GM23248 (cell line): ENCODE measurements around the gene PSMD6. TPM values are rescaled to one million over a fixed set of nuclear protein-coding genes. Genes with fewer than 3 reads are reported as not detected.

Source experiments
- DNase-seq: peaks from one replicate; pipeline ENCODE4 v3.0.0-alpha.2; 2015
- H2AFZ ChIP-seq: fragments of 200-600 bp; sonication (generic); 2 replicates; pipeline ENCODE4 v1.6.1; 2016; ENCODE audit warnings: antibody characterized with exemption
- H3F3A ChIP-seq: fragments of 200-600 bp; sonication (generic); 2 replicates; pipeline ENCODE4 v1.6.1; 2016; ENCODE audit warnings: mild to moderate bottlenecking, antibody characterized with exemption, mixed run types; ENCODE audit not compliant: insufficient read depth
- H3K27ac ChIP-seq: fragments of 200-600 bp; sonication (generic); 2 replicates; pipeline ENCODE4 v1.5.1; 2016; ENCODE audit warnings: mild to moderate bottlenecking
- H3K27me3 ChIP-seq: fragments of 200-600 bp; sonication (generic); replicated peaks from 2 replicates; pipeline ENCODE4 v1.6.1; 2016; ENCODE audit warnings: mild to moderate bottlenecking; ENCODE audit not compliant: insufficient read depth
- H3K36me3 ChIP-seq: fragments of 200-600 bp; sonication (generic); 2 replicates; pipeline ENCODE4 v1.6.1; 2016; ENCODE audit warnings: low read depth, mild to moderate bottlenecking
- H3K4me1 ChIP-seq: fragments of 200-600 bp; sonication (generic); 2 replicates; pipeline ENCODE4 v1.6.1; 2016; ENCODE audit warnings: mild to moderate bottlenecking; ENCODE audit not compliant: insufficient read depth
- H3K4me2 ChIP-seq: fragments of 200-600 bp; sonication (generic); one replicate; pipeline ENCODE4 v1.6.1; 2016; ENCODE audit warnings: mild to moderate bottlenecking; ENCODE audit not compliant: unreplicated experiment
- H3K4me3 ChIP-seq: fragments of 200-600 bp; sonication (generic); 2 replicates; pipeline ENCODE4 v1.5.1; 2016; ENCODE audit warnings: mild to moderate bottlenecking
- H3K79me2 ChIP-seq: fragments of 200-600 bp; sonication (generic); 2 replicates; pipeline ENCODE4 v1.6.1; 2016; ENCODE audit warnings: mild to moderate bottlenecking; ENCODE audit not compliant: insufficient read depth
- H3K9ac ChIP-seq: fragments of 200-600 bp; sonication (generic); 2 replicates; pipeline ENCODE4 v1.6.1; 2016; ENCODE audit warnings: mild to moderate bottlenecking
- H3K9me2 ChIP-seq: fragments of 200-600 bp; sonication (generic); 2 replicates; pipeline ENCODE4 v1.6.1; 2016; ENCODE audit warnings: mixed run types, mild to moderate bottlenecking, moderate library complexity; ENCODE audit not compliant: insufficient read depth
- H3K9me3 ChIP-seq: fragments of 200-600 bp; sonication (generic); one replicate; pipeline ENCODE4 v1.6.1; 2017; ENCODE audit warnings: low read depth
- H4K20me1 ChIP-seq: fragments of 200-600 bp; sonication (generic); 2 replicates; pipeline ENCODE4 v1.6.0; 2016; ENCODE audit not compliant: insufficient read depth
- EZH2 ChIP-seq: fragments of 200-600 bp; sonication (generic); IDR thresholded peaks from 2 replicates; pipeline ENCODE4 v1.6.1; 2018; ENCODE audit warnings: antibody characterized with exemption, mild to moderate bottlenecking; ENCODE audit not compliant: insufficient read depth, poor library complexity, severe bottlenecking
- EZH2phosphoT487 ChIP-seq: fragments of 200-600 bp; sonication (generic); IDR thresholded peaks from 2 replicates; pipeline ENCODE4 v1.6.1; 2018; ENCODE audit warnings: antibody characterized with exemption, moderate library complexity, mild to moderate bottlenecking, low read depth; ENCODE audit not compliant: insufficient read depth
- WGBS, 2 experiments: methylation state at CpG; one replicate each; pipeline ENCODE4 v1.1.6; 2015 to 2017; ENCODE audit warnings: low lambda C conversion rate in 2 of 2, low coverage in 1 of 2; ENCODE audit errors: missing lambda C conversion rate in 2 of 2; 5-methylcytosine and 5-hydroxymethylcytosine counted together
- in situ Hi-C: fragments of 300-500 bp; cut with MboI; formaldehyde crosslinking; loops from 2 replicates; pipeline ENCODE4 v1.15.0; 2020
- polyA plus RNA-seq: library from polyadenylated mRNA; unstranded; fragments of >200 nt; fragmentation: Nextera tagmentation; extraction: Ambion mirVana; gene quantifications from 2 replicates; pipeline ENCODE4 v1.2.1, GENCODE V29; 2016
- total RNA-seq: library from RNA; depleted of rRNA; stranded (reverse); fragments of >200 nt; shearing (Covaris generic); gene quantifications from 2 replicates; pipeline ENCODE4 v1.2.3, GENCODE V29; 2014

The PSMD6 gene
- total and polyA plus RNA-seq, 2 experiments from 2014 or later = 79.5 to 126 TPM

GRCh38 chr3:64064804-64065203 is 41.5 kb upstream of the PSMD6 start:
- no peak overlapping the region for H3K27ac ChIP-seq
- H4K20me1 ChIP-seq = no peaks in the 10 kb centered on the region
- no peak overlapping the region for H3K4me2 ChIP-seq
- H3K9ac ChIP-seq = no peak overlapping the region
- no peak overlapping the region for H2AFZ ChIP-seq
- in situ Hi-C loops = no loop called here
- no peak overlapping the region for H3K4me3 ChIP-seq
- 0 out of 2 replicates have a peak, but pooled peaks cover 12% of the 10 kb centered on the region for H3F3A ChIP-seq
- H3K9me2 ChIP-seq = no peaks in the 10 kb centered on the region
- WGBS, 2 experiments = 93 to 97% methylated on average over 2 of the region's 2 CpGs
- no peaks in the 10 kb centered on the region for H3K27me3 ChIP-seq
- TF ChIP-seq EZH2 = no peak
- TF ChIP-seq EZH2phosphoT487 = no peak
- DNase-seq = no peak
- H3K36me3 ChIP-seq = no peaks in the 10 kb centered on the region
- peaks cover 12% of the 10 kb centered on the region; the same call in 1 of the 2 replicates for H3K4me1 ChIP-seq
- H3K9me3 ChIP-seq = no peaks in the 10 kb centered on the region
- H3K79me2 ChIP-seq = no peaks in the 10 kb centered on the region

- Histone ChIP-seq H3K9me3 (no peaks in the 10 kb centered on the region), H3K36me3 (no peaks in the 10 kb centered on the region), H4K20me1 (no peaks in the 10 kb centered on the region), H3K9ac (no peak overlapping the region), H3K4me2 (no peak overlapping the region), H3K4me1 (peaks cover 12% of the 10 kb centered on the region; the same call in 1 of the 2 replicates), H3K27me3 (no peaks in the 10 kb centered on the region), H3K79me2 (no peaks in the 10 kb centered on the region), H3K9me2 (no peaks in the 10 kb centered on the region), H3K4me3 (no peak overlapping the region), H3F3A (0 out of 2 replicates have a peak, but pooled peaks cover 12% of the 10 kb centered on the region), H3K27ac (no peak overlapping the region), H2AFZ (no peak overlapping the region)
- no peak for DNase-seq
- TF ChIP-seq EZH2phosphoT487 (no peak), EZH2 (no peak)
- in situ Hi-C loops = no loop called here
- 83 to 88% methylated on average over 2 of the region's 2 CpGs for WGBS, 2 experiments
Observed at GRCh38 chr3:64063983-64064438, 40.7 kb upstream of the PSMD6 start.

GRCh38 chr3:64063207-64063982 is 40.1 kb upstream of the PSMD6 start:
- H3K9me2 ChIP-seq = no peaks in the 10 kb centered on the region
- no peak overlapping the region for H3K27ac ChIP-seq
- H3F3A ChIP-seq = 0 out of 2 replicates have a peak, but pooled peaks cover 12% of the 10 kb centered on the region
- no peak overlapping the region for H3K4me3 ChIP-seq
- H3K79me2 ChIP-seq = no peaks in the 10 kb centered on the region
- TF ChIP-seq EZH2 (no peak), EZH2phosphoT487 (no peak)
- in situ Hi-C loops = no loop called here
- H2AFZ ChIP-seq = no peak overlapping the region
- no peaks in the 10 kb centered on the region for H3K27me3 ChIP-seq
- no peaks in the 10 kb centered on the region for H3K9me3 ChIP-seq
- no peaks in the 10 kb centered on the region for H4K20me1 ChIP-seq
- H3K4me1 ChIP-seq = peaks cover 12% of the 10 kb centered on the region; the same call in 1 of the 2 replicates
- no peaks in the 10 kb centered on the region for H3K36me3 ChIP-seq
- 78% methylated on average over 5 of the region's 5 CpGs for WGBS, 2 experiments
- H3K9ac ChIP-seq = no peak overlapping the region
- H3K4me2 ChIP-seq = no peak overlapping the region
- no peak for DNase-seq

- in situ Hi-C loops = no loop called here
- Histone ChIP-seq H3K9ac (no peak overlapping the region), H3F3A (no peaks in the 10 kb centered on the region), H3K79me2 (no peaks in the 10 kb centered on the region), H3K9me3 (no peaks in the 10 kb centered on the region), H3K27me3 (no peaks in the 10 kb centered on the region), H4K20me1 (no peaks in the 10 kb centered on the region), H3K4me3 (no peak overlapping the region), H3K4me1 (peaks cover 5% of the 10 kb centered on the region), H3K4me2 (no peak overlapping the region), H3K27ac (no peak overlapping the region), H2AFZ (no peak overlapping the region), H3K36me3 (no peaks in the 10 kb centered on the region), H3K9me2 (no peaks in the 10 kb centered on the region)
- DNase-seq = no peak
- 80 to 85% methylated on average over 5 of the region's 5 CpGs for WGBS, 2 experiments
- TF ChIP-seq EZH2phosphoT487 (no peak), EZH2 (no peak)
Observed at GRCh38 chr3:64061628-64062027, 38.3 kb upstream of the PSMD6 start.
